ENCODE data around the gene B4GALNT4. TPM values are rescaled to one million over a fixed set of nuclear protein-coding genes. Genes with fewer than 3 reads are reported as not detected.
"Not testable (repeated sequence)": the region's sequence is repeated elsewhere in the genome, so short reads cannot be mapped to it uniquely, and the experiment has no call there.

B4GALNT4 gene
- total RNA-seq, 4 donors from 2014 or later = 1.8 to 39.7 (median 19.9) TPM

GRCh38 chr11:422249-422656, 53.0 kb downstream of the B4GALNT4 start:
- TF ChIP-seq POLR2A (IDR thresholded peaks at IDR 0.05) = no peak
- TF ChIP-seq CTCF (IDR thresholded peaks at IDR 0.05) = no peak
- intact Hi-C loops (cut with DNase I; ENCODE audit: low total_unique reads) = no loop called here
- no peak overlapping the region for H3K27ac ChIP-seq
- H3K36me3 ChIP-seq = no peaks in the 10 kb centered on the region
- H3K4me1 ChIP-seq = peaks cover 0 to 1% of the 10 kb centered on the region in 2 donors
- no peak overlapping the region for H3K4me3 ChIP-seq
- no peaks in the 10 kb centered on the region for H3K9me3 ChIP-seq
- DNase-seq = no peak
- peaks cover 0 to 4% of the 10 kb centered on the region in 2 donors for H3K27me3 ChIP-seq

- no peak for DNase-seq
- Histone ChIP-seq H3K27ac (no peak overlapping the region), H3K4me3 (no peak overlapping the region), H3K27me3 (no peaks in the 10 kb centered on the region), H3K36me3 (no peaks in the 10 kb centered on the region), H3K9me3 (no peaks in the 10 kb centered on the region), H3K4me1 (no peaks in the 10 kb centered on the region)
- TF ChIP-seq POLR2A (IDR thresholded peaks at IDR 0.05) (no peak), CTCF (IDR thresholded peaks at IDR 0.05) (no peak)
- intact Hi-C loops (cut with DNase I; ENCODE audit: low total_unique reads) = no loop called here
These were observed 54.9 kb downstream of the B4GALNT4 start for GRCh38 chr11:424232-424631.

- intact Hi-C loops (cut with DNase I; ENCODE audit: low total_unique reads); H3K27me3 ChIP-seq; H3K4me3 ChIP-seq; H3K27ac ChIP-seq; H3K36me3 ChIP-seq; H3K9me3 ChIP-seq; DNase-seq; H3K4me1 ChIP-seq: not testable (repeated sequence)
These were observed 55.5 kb downstream of the B4GALNT4 start for GRCh38 chr11:424766-425165.

GRCh38 chr11:425301-425700, 56.0 kb downstream of the B4GALNT4 start:
- Histone ChIP-seq H3K4me1 (no peaks in the 10 kb centered on the region), H3K4me3 (no peak overlapping the region), H3K9me3 (no peaks in the 10 kb centered on the region), H3K27ac (no peak overlapping the region), H3K36me3 (no peaks in the 10 kb centered on the region), H3K27me3 (no peaks in the 10 kb centered on the region)
- DNase-seq = no peak
- no peak for TF ChIP-seq CTCF (IDR thresholded peaks at IDR 0.05)
- TF ChIP-seq POLR2A (IDR thresholded peaks at IDR 0.05) = no peak
- intact Hi-C loops (cut with DNase I; ENCODE audit: low total_unique reads) = no loop called here

- Histone ChIP-seq H3K27ac (no peak overlapping the region), H3K9me3 (no peaks in the 10 kb centered on the region), H3K4me3 (no peak overlapping the region), H3K4me1 (no peaks in the 10 kb centered on the region), H3K36me3 (no peaks in the 10 kb centered on the region), H3K27me3 (no peaks in the 10 kb centered on the region)
- intact Hi-C loops (cut with DNase I; ENCODE audit: low total_unique reads) = no loop called here
- no peak for TF ChIP-seq CTCF (IDR thresholded peaks at IDR 0.05)
- no peak for TF ChIP-seq POLR2A (IDR thresholded peaks at IDR 0.05)
- DNase-seq = no peak
These were observed 57.6 kb downstream of the B4GALNT4 start for GRCh38 chr11:426851-427250.

DNA sequence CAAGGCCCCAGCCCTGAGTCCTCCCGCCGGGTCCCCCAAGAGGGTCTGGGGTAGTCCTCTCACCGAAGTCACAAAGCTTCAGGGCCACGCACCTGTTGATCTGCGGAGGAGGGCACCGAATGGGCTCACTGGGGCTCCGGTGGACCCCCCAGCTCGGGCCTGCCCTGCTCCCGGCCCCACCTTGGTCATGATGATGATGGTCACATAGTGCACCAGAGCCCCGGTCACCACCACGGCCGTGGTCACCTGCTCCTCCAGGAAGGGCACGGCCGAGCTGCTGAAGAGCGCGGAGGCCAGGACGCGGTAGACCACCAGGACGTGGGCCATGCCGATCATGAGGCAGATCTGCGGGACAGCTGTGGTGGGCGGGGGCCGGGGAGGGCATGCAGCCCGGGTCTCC, 59.0 kb downstream of the B4GALNT4 start:
- Histone ChIP-seq H3K27me3 (no peaks in the 10 kb centered on the region), H3K4me3 (no peak overlapping the region), H3K4me1 (no peaks in the 10 kb centered on the region), H3K9me3 (no peaks in the 10 kb centered on the region), H3K36me3 (no peaks in the 10 kb centered on the region), H3K27ac (no peak overlapping the region)
- TF ChIP-seq POLR2A (IDR thresholded peaks at IDR 0.05) = no peak
- TF ChIP-seq CTCF (IDR thresholded peaks at IDR 0.05) = no peak
- intact Hi-C loops (cut with DNase I; ENCODE audit: low total_unique reads) = no loop called here
- DNase-seq = no peak

All from uterus (tissue), 4 donors.